HG02943 (cell line): ENCODE results near the gene FBXO46.
"Not testable (repeated sequence)": the region's sequence is repeated elsewhere in the genome, so short reads cannot be mapped to it uniquely, and the experiment has no call there.

ENCODE experiments used
- ATAC-seq: cut with Tn5 transposase; IDR thresholded peaks from one replicate; pipeline ENCODE4 v1.9.1; 2021; ENCODE audit warnings: mild to moderate bottlenecking, low read depth, moderate library complexity; ENCODE audit not compliant: unreplicated experiment

Gene FBXO46

GRCh38 chr19:45766869-45767346, 36.2 kb upstream of the FBXO46 start:
- no peak for ATAC-seq

DNA sequence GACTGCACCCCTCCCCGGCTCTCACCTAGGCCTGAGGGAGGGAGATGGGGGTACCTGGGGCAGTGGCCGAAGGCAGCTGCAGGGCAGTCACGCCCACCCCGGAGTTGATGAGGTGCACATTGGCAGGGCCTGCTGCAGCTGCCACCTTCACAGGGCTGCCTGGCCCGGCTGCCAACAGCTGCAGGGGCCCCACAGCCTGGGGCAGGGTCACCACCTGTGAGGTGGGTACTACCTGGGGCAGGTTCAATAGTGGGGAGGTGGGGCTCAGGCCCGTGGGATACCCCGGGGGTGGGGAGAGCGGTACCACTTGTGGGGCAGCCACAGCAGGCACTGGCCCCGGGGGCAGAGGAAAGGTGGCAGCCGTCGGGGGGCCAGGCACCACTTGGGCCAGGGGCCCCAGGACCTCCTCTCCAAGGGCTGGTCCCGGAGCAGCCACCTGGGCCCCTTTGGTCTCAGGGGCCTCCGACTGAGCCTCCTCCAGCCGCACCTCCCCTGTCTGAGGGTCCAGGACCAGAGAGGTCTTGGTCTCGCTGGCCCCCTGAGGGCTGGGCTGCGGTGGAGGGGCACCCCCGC, 35.7 kb upstream of the FBXO46 start:
- ATAC-seq, result no peak

DNA sequence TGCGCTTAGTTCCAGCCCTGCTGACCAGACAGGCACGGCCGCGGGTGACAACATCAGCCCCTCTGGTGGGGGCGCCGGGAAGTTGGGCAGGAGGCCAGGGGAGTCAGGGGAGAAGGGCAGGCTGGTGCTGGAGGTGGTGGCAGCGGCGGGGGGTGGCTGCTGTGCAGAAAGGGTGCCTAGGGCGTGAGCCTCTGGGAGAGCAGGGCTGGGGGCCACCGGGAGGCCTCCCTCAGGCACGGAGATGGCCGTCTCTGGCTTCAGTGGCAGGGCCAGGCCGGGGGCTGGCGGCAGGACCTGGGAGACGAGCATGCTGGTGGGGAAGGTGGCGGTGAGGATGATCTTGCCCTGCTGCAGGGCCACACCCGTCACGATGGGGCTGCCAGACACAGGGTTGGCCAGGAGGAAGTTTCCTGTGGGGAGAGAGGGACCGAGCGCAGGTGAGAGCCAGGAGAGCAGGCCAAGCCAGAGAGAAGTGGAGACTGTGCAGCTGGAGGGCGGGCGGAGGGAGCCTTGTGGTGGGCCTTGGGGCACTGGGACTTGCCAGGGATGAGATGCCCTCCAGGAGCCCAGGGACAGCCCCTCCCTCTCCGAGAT, 35.1 kb upstream of the FBXO46 start:
- no peak for ATAC-seq

DNA sequence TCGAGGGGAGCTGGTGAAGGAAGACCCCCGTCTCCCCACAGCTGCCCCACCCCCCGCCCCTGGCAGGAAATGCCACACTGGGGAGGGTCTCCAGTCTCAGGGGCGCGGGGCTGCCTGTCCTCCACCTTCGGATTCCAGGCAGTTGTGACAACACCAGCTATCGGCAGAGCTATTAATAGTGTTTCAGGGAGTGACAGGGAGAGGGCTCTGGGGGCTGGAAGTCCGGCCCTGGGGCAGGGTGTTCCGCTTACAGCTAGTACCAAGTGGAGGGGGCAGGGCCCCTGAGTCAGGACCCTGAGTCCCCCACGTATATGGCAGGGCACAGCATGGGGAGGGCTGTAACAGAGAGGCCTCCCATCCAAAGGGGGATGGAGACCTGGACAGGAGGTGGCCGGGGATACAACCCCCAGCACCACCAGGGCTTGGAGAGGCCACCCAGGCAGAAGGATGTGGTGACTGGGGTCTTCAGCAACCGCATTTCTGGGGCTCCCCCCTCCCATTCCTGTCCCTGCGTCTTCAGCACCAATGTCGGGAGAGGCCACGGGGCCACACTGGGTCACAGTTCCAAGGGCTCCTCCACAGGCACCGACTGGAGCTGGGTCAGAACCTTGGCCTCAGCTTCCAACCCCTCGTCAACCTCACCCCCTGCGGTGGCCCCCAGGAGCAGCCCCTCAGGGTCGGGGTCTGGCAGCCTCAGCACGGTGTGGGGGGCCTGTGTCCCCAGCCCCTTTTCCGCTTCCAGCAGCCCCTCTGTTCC, 34.4 kb upstream of the FBXO46 start:
- ATAC-seq, result no peak

DNA sequence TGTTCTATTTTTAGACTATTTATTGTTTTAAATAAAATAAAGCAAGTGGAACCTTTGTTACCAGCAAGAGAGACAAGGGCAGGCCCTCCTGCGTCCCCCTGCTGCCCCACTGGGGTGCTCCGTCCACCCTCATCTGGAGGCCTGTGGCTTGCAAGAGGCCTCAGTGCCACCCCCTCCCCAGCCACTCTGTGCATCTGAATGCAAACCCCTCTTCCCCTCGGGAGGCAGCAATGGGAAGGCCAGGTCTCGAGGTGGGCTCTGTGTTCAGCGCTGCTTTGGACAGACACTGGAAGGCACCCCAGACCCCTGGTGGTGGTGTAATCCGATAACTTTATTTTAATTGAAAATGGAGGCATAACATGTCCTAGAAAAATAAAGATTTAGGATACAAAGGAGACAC, 33.8 kb upstream of the FBXO46 start:
- no peak for ATAC-seq

- ATAC-seq, result no peak
Measured at GRCh38 chr19:45763691-45764294, 33.1 kb upstream of the FBXO46 start.

- ATAC-seq, result no peak
Measured at GRCh38 chr19:45762870-45763631, 32.4 kb upstream of the FBXO46 start.

GRCh38 chr19:45761714-45762113, 31.0 kb upstream of the FBXO46 start:
- ATAC-seq, result no peak

- ATAC-seq, result no peak
Measured at GRCh38 chr19:45758921-45759320, 28.2 kb upstream of the FBXO46 start.

GRCh38 chr19:45757695-45758094, 27.0 kb upstream of the FBXO46 start:
- ATAC-seq, result no peak

- no peak for ATAC-seq
Measured at GRCh38 chr19:45754323-45754722, 23.6 kb upstream of the FBXO46 start.

GRCh38 chr19:45753548-45753947, 22.9 kb upstream of the FBXO46 start:
- ATAC-seq, result no peak

DNA sequence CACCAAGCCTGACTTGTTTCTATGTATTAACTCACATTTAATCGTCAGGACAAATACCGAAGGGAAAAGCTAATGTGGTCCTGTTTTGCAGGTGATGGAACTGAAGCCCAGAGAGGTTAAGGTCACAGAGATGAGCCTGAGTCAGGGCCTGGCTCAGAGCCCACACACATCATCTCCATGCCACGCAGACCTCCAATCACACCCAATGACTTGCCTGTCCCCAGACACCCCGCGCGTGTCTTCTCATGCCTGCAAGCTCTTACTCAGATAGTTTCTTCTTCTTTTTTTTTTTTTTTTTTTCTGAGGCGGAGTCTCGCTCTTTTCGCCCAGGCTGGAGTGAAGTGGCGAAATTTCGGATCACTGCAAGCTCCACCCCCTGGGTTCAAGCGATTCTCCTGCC, 21.9 kb upstream of the FBXO46 start:
- ATAC-seq, result no peak

DNA sequence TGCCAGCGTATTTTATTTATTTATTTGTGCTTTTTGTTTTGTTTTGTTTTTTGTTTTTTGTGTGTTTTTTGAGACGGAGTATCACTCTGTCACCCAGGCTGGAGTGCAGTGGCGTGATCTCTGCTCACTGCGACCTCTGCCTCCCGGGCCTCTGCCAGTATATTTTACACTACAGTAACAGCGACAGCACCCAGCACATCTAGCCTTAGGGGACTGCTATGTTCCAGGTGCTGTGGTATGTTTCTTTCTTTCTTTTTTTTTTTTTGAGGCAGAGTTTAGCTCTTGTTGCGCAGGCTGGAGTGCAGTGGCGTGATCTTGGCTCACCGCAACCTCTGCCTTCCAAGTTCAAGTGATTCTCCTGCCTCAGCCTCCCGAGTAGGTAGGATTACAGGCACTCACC, 20.8 kb upstream of the FBXO46 start:
- ATAC-seq, result not testable (repeated sequence)

DNA sequence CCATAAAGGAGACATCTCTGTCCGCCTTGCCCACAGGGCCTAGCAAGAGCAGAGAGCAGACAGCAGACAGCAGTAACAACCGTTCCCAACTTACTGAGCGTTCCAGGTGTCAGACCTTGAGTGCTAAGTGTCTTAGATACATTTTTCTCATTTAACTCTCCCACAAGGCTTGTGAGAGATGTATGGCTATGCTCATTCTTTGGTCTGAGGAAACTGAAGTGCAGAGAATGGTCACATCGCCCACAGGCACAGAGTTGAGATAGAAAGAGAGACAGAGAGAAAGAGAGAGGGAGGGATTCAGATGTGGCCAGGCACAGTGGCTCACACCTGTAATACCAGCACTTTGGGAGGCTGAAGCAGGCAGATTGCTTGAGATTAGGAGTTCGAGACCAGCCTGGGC, 16.8 kb upstream of the FBXO46 start:
- ATAC-seq, result no peak

DNA sequence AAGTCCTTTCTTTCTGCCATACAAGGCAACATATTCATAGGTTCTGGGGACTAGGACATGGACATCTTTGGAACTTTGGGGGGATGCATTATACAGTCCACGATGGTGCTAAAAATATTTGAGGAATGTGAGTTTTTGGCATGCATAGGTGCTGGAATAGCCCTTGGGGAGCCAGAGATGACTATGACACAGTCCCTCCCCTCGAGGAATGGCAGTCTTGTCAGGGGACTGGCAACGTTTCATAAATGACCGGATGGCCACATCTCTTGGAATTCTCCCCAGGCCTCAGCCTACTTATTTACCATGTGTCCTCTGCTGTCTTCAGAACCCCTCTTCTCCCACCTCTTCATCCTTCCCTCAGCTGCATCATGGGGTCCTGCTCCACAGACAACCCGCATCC, 16.2 kb upstream of the FBXO46 start:
- ATAC-seq, result no peak

DNA sequence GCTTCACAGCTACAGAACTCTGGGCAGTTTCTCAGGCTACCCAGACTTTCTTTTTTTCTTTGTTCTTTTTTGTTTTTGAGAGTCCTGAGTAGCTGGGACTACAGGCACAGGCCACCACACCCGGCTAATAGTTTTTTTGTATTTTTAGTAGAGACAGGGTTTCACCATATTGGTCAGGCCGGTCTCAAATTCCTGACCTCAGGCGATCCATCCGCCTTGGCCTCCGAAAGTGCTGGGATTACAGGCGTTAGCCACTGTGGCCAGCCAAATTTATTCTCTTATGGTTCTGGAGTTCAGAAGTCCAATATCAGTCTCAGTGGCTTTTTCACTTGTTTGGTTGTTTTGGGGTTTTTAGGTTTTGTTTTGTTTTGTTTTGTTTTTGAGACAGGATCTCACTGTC, 14.9 kb upstream of the FBXO46 start:
- ATAC-seq, result no peak

DNA sequence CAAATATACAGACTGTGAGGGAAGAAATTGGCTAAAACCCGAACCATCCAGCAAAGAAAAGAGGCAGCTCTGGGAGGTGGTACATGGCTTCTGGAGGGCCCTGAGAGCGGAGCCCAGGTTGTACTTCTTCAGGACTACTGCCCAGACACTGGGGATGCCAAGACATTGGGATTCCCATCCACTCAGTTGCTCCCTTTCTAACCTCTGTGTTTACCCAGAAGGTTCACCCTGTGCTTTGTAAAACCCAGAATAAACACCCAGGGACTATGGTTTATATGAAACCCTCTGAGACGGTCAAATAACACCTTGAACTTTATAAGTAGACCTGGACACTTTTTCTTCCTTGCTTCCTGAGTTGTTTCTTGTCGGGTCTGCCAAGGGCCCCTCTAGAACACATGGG, 12.3 kb upstream of the FBXO46 start:
- ATAC-seq, result no peak

DNA sequence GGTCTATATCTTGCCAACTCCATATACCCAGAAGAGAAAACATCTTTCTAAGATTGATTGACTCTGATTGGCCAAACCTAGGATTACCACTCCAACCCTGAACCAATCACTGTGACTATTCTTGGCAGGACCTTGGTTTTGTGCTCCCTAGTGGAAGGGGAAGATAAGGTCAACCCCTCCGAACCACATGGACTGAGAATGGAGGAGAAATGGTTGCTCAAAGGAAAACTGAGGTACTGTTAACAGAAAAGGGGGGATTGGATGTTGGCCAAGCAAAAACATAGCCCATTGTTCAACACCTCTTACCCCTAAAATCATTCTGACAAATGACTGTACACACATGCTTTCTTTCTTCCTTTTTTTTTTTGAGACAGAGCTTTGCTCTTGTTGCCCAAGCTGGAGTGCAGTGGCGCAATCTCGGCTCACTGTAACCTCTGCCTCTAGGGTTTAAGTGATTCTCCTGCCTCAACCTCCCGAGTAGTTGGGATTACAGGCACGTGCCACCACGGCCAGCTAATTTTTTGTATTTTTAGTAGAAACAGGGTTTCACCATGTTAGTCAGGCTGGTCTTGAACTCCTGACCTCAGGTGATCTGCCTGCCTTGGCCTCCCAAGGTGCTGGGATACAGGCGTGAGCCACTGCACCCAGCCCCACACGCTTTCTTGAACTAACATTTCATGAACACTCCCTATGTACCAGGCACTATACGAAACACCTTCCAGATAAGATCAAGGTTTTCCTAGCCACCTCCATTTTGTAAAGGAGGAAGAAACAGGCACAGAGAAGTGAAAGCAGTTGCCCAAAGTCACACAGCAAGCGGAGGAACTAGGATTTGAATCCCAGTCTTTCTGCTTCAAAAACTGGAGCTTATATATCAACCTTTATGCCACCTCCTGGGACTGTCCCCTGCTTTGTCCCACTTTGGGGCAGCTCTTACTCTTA, 9.1 kb upstream of the FBXO46 start:
- no peak for ATAC-seq
